UCSD-AML1 (cell line): ENCODE data around the gene VASH2.
"Not testable (repeated sequence)": the region's sequence is repeated elsewhere in the genome, so short reads cannot be mapped to it uniquely, and the experiment has no call there.

Experiments
- DNase-seq: peaks from one replicate; lab custom pipeline; 2025; ENCODE audit not compliant: unreplicated experiment; lab: John Stamatoyannopoulos, UW

The VASH2 gene

DNA sequence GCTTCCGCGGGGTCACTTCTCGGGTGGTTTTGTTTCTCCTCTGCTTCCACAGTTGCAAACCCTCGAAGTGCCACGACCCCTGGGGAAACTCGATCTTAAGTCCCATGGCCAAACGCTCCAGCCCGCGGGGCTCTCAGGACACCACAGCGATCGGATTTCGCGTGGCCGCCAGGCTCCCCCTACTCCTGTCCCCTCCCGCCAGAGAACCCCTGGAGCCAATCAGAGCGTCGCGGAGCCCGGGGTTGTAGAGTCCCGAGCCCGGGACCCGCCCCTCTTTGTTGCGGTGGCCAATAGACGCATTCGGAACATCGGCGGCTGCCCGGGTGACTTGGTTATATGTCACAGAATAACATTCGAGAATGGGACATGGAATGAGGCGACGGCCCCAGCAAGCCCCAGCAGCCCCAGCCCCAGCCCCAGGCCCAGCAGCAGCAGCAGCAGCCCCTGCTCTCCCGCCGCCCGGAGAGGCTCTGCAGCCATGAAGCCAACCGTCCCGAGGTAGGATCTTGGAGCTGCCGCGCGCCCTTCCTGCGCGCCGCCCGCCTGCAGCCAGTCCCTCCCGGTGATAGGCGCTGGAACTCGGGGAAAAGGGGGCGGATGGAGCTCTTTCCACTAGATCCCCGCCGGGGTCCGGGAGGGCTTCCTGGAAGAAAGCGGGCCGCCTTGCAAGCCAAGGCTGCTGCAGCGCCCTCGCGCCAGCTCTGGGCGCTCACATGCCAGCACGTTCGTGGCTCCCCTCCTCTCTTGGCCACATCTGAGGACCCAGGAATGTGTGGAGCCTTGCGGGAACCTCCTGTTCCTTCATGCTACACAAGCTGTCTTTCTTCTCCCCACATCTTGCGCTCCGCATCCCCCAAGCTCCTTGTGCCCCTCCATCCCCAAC lies at the start of gene VASH2:
Gene VASH2, plus strand, starts transcription at position 299 of the 883 bp plus-strand sequence. CDS start 1,002 bp downstream, outside the sequence.
- peak; percentile 74 for DNase-seq

DNA sequence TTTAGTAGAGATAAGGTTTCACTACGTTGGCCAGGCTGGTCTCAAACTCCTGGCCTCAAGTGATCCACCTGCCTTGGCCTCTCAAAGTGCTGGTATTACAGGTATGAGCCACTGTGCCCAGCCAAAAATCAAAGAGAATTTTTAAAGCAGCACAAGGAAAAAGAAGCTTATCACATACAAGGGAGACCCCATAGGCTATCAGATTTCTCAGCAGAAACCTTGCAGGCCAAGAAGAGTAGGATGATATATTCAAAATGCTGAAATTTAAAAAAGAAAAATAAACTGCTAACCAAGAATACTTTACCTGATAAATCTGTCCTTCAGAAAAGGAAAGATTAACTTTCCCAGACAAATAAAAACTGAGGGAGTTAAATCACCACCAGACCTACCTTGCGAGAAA lies 49.1 kb upstream of the VASH2 start:
- DNase-seq, result no peak

DNA sequence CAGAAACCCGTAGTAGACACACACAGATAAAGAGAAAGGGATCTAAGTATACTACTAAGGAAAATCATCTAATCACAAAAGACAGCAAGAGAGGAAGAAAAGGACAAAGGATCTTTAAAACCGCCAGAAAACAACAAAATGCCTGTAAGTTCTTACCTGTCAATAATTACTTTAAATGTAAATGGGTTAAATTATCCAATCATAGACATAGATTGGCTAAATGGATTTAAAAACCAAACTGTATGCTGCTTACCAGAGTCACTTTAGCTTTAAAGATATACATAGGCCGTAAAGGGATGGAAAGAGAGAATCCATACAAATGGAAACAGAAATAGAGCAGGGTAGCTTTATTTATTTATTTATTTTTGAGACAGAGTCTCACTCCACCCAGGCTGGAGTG lies 48.3 kb upstream of the VASH2 start:
- DNase-seq, result no peak

DNA sequence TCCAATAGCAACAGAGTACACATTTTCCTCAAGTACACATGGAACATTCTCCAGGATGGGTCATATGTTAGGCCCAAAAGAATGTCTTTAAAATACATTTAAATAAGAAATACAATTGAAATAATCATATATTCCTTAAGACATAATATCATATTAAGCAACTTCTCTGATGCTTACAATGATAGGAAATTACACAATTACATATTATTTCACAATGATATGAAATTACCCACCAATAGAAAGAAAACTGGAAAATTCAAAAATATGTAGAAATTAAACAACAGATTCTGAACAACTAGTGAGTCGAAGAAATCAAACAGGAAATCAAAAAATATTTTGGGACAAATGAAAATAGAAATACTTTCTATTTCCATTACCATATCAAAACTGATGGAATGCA lies 46.7 kb upstream of the VASH2 start:
- DNase-seq, result no peak

DNA sequence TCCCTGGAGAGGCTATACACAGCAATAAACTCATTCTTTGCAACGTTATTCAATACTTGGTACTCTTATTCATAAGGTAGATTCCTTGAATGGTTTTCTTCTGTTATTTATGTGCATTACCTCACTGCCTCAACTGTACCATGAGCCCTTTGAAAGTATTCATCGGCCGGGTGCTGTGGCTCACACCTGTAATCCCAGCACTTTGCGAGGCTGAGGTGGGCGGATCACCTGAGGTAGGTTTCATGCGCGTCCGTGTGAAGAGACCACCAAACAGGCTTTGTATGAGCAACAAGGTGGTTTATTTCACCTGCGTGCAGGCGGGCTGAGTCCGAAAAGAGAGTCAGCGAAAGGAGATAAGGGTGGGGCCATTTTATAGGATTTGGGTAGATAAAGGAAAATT lies 42.3 kb upstream of the VASH2 start:
- DNase-seq, result not testable (repeated sequence)

DNA sequence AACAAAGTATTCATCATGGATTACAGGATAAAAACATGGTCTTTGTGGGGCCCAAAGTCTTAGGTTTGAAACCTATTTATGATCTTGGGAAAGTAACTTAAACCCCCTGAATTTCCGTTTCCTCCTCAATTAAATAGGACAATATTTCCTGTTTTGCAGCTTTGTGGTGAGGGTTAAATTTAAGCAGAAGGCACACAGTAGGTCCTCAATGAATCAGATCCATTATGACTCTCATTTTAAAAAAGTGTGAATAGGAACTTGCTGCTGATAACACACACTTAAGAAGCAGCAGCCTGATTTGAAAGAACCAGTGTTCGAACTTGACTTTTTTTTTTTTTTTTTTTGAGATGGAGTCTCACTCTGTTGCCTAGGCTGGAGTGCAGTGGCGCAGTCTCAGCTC lies 41.4 kb upstream of the VASH2 start:
- DNase-seq, result no peak

DNA sequence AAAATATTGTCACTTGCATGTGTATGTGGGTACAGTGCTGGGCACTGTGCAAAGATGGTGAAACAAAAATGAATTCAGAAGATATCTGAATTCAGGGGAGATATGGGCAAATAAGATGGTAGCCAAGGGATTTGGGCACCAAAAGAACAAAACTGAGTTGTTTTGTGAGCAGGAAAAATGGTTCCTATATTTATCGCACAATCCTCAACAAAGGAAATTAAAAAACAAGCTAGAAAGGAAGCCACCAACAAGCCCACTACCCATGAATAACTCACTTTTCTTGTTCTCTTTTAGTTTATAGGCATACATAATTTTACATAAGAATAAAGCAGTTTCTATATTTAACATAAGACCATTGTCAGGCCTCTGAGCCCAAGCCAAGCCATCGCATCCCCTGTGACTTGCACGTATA lies 40.7 kb upstream of the VASH2 start:
- no peak for DNase-seq

DNA sequence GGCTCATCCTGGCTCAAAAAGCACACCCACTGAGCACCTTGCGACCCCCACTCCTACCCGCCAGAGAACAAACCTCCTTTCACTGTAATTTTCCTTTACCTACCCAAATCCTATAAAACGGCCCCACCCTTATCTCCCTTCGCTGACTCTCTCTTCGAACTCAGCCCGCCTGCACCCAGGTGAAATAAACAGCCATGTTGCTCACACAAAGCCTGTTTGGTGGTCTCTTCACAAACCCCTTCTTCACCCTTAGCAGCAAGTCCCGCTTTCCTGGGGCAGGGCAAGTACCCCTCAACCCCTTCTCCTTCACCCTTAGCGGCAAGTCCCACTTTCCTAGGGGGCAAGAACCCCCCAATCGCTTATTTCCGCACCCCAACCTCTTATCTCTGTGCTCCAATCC lies 40.1 kb upstream of the VASH2 start:
- DNase-seq, result not testable (repeated sequence)

DNA sequence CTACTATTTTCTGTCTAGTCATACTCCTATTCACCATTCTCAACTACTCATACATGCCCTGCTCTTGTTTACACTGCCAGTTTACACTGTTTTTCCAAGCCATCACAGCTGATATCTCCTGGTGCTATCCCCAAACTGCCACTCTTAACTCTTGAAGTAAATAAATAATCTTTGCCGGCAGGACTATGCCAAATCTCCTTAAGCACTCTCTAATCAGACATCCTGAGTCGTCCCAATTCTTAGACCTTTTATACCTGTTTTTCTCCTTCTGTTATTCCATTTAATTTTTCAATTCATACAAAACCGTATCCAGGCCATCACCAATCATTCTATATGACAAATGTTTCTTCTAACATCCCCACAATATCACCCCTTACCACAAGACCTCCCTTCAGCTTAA lies 36.7 kb upstream of the VASH2 start:
- DNase-seq, result not testable (repeated sequence)

DNA sequence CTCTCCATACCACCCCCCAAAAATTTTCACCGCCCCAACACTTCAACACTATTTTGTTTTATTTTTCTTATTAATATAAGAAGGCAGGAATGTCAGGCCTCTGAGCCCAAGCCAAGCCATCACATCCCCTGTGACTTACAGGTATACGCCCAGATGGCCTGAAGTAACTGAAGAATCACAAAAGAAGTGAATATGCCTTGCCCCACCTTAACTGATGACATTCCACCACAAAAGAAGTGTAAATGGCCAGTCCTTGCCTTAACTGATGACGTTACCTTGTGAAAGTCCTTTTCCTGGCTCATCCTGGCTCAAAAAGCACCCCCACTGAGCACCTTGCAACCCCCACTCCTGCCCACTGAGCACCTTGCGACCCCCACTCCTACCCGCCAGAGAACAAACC lies 36.2 kb upstream of the VASH2 start:
- not testable (repeated sequence) for DNase-seq

DNA sequence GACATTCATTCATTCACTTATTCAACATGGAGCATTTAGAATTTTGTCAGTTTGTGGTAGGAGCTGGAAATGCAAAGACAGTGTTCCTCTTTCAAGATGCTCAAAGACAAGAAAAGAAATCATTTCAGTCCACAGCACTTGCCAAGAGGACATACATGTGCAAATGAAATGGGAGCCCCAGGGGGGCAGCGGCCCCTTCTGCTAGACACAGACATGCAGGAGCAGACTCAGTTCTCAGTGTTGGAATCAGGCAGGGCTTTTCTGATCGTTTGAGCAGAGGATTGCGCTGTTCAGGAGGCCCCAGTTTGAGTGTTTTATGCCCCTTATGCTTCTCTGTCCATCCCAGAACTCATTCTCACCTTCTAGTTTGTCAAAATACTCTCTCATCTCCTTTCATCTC lies 35.6 kb upstream of the VASH2 start:
- DNase-seq, result no peak

DNA sequence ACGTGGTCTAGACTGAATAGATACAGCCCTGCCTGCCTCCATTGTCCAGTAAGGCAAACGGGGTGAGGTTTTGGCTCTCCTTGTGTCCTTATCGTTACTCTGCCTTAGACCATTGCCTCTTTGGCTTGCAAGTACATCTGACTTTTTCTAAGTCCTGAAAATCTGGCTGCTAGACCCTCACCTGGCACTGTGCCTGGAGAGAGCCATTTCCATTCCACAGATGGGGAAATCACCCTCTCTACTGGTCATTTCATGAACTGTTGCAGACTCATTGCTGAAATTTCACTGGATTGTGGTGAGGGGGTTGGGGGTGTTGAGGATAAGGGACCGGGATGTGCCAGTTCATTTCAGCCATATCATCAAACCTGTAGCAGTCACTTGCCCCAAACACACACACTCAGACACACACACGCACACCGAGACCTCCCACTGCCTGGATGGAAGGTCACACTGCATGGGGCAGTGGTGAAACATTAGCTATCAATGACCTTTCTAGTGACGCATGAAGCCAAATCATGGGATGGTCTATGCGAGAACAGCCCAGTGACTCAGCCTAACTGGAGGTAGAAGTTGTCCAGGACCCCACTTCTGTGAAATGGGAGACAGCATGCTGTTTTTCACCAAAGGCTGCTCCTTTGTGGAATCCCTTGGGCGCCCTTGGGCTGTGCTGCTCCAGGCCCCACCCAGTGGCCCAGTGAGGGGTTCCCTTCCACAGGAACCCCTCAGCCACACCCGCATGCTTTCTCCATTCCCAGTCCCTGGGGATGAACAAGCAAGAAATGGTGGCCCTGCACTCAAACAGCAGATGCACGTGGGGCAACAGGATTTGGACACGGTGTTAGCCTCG lies 34.9 kb upstream of the VASH2 start:
- no peak for DNase-seq

DNA sequence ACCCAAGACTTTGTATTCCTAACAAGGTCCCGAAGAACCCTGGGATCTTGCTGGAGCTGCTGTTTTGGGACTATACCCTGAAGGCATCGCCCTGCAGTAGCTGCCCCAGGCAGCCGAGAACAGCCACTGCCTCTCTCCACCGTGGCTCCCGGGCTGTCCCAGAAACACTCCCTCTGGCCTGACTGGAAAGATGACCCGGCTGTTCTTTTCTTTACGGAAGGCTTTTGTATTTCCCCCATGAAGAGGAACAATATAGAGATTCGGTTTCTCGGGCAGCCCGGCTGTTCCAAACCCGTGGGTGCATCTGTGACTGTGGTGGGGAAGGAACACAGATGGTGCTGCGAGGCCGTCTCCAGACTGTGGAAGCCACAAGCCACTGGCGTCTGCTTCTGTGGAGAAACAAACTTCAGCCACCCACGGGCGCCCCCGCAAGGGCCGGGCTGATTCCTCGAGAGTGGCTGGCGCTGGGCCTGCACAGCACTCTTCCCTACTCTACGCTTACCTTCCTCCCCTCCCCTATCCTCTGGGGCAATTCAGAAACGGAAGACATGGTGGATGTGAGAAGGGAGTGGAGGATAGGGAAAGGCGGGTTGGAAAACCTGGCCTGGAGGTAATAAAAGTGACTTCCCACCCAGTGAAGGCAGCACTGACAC lies 33.7 kb upstream of the VASH2 start:
- peak; percentile 77 for DNase-seq

DNA sequence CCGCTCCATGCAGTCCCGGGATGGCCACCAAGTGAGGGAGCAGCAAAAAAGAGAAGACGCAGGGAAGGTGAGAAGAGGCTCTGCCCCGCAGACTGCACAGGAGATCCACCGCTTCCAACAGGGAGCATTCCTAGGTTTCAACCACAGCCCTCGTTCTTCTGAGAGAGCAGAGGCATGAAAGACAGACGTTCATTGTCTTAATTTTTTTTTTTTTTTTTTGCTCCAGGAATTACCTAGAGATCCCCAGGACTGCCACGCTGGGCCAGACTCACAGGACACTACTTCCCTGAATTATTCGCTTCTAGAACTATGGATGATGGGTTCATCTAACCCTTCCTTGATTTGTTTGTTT lies 33.2 kb upstream of the VASH2 start:
- DNase-seq, result no peak

DNA sequence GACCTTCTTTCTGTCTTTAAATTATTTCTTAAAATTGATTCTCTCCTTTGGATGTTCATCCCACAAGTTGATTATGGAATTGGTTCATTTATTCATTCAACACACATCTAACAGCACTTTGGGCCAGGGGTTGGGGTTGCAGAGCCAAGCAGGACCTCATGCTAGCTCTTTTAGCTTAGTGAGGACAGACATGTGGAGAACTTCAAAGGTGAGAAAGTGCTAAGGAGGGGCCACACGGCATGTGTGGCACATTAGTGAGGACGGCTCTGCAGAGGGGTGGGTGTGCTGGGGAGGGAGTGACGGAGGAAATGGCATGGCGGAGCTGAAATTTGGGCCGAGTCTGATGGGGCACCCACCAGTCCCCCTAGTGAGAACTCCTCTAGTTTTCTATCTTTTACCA lies 32.5 kb upstream of the VASH2 start:
- no peak for DNase-seq

DNA sequence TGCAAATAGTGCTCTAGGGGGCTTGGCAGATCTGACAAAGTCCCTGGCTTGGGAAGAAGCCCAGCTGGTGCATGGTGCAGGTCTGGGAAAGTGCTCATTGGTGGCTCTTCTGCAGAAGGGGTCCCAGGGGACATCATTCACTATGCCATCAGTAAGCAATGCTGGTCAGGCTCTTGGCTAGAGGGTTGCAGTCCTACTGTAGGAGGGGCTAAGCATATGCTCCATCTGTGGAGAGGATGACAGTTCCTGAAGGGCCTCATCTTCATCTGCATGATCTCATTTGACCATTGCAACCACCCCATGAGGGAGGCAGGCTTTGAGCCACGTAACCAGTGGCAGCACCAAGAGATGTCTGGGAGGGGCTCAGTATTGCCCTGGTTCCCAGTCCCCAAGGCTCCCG lies 31.5 kb upstream of the VASH2 start:
- DNase-seq, result no peak

DNA sequence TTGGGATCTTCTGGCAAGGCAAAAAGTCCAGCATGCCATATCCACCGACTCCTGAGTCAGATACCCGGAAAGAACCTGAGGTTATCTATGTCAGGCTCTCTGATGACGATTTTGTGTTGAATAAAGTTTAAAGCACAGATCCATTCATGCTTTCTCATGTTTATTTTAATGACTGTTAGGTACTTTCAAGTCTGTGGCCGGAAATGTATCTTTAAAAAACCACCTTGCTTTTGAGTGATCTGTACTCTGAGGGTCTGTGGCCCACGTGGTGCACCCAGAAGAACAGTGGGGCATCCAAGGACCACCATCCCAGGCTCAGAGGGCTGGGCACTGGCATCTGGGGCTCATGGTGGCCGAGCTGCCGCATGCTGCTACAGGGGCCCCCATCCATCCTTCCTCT lies 30.1 kb upstream of the VASH2 start:
- no peak for DNase-seq

DNA sequence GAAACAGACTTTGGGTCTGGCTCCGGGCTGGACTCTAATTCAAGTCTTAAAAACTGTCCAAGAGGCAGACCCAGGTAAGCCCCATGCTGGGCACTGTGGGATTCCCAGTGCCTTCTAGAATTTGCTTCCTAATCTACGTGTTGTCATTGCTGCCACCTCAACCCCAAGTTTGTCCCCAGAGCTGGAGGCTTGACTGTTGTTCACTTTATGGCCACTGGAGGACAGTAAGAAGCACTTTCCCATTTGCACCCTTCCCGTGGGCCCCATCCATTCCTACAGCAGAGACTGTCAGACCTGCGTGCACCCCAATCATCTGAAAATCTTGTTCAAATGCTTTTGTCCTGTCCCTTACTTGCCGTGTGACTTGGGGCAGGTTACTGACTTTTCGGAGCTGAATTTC lies 29.4 kb upstream of the VASH2 start:
- DNase-seq, result no peak

DNA sequence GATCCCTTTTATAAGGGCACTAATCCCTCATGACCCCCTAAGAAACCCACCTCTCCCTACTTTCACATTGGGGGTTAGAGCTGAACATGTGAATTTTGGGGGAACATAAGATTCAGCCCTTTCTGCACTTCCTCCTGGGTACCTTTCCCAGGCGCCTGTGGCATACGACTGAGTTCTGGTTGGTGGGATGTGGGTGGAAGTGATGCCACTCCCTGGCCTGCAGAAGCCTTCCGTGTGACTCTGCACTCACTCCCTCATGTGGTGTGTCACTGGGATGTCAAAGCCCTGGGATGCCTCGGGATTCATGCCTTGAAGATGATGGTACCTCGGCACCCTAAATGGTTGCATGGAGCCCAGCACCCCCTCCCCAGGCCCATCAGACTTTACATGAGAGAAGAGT lies 28.3 kb upstream of the VASH2 start:
- DNase-seq, result no peak

DNA sequence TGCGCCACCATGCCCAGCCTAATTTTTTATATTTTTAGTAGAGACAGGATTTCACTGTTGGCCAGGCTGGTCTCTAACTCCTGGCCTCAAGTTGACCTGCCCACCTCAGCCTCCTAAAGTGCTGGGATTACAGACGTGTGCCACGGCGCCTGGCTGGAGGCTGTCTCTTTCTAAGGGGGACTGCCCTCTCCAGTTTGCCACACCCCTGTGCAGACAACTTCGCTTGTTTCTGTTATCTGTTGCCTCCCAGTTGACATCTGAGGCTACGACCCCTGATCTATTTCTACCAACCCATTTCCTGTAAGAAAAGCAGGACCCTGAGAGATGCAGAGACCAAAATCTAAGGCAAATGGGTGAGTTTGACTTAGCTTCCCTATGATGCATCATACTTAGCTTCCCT lies 24.0 kb upstream of the VASH2 start:
- no peak for DNase-seq
